ENCODE measurements around the gene HAPLN2. TPM values are rescaled to one million over a fixed set of nuclear protein-coding genes. Genes with fewer than 3 reads are reported as not detected.

The HAPLN2 gene
- polyA plus RNA-seq, 1 donor: 0.16 TPM

- Histone ChIP-seq H3K27me3 (ENCODE audit: control insufficient read depth, insufficient read depth, low read length) (peaks cover 22% of the 10 kb centered on the region), H3K27ac (ENCODE audit: low read length) (no peak overlapping the region), H3K36me3 (ENCODE audit: control insufficient read depth, insufficient read depth, low read length) (no peaks in the 10 kb centered on the region), H3K4me1 (ENCODE audit: control insufficient read depth, insufficient read depth, low read length) (peaks cover 26% of the 10 kb centered on the region), H3K9me3 (ENCODE audit: control insufficient read depth, low read depth, low read length) (peaks cover 2% of the 10 kb centered on the region), H3K4me3 (ENCODE audit: low read length) (no peak overlapping the region)
- WGBS (ENCODE audit: insufficient coverage, low lambda C conversion rate): no CpG with 5 or more reads among the region's 2 CpGs
- no peak for DNase-seq
Measured at GRCh38 chr1:156655151-156655903, 36.1 kb downstream of the HAPLN2 start.

GRCh38 chr1:156655904-156656516 lies 36.8 kb downstream of the HAPLN2 start:
- H3K27me3 ChIP-seq (ENCODE audit: control insufficient read depth, insufficient read depth, low read length): peaks cover 22% of the 10 kb centered on the region
- H3K9me3 ChIP-seq (ENCODE audit: control insufficient read depth, low read depth, low read length): peaks cover 2% of the 10 kb centered on the region
- H3K36me3 ChIP-seq (ENCODE audit: control insufficient read depth, insufficient read depth, low read length): no peaks in the 10 kb centered on the region
- no peak overlapping the region for H3K4me3 ChIP-seq (ENCODE audit: low read length)
- no peak for DNase-seq
- no peak overlapping the region for H3K27ac ChIP-seq (ENCODE audit: low read length)
- WGBS (ENCODE audit: insufficient coverage, low lambda C conversion rate): no CpG with 5 or more reads among the region's 9 CpGs
- H3K4me1 ChIP-seq (ENCODE audit: control insufficient read depth, insufficient read depth, low read length): peaks cover 33% of the 10 kb centered on the region

GRCh38 chr1:156656806-156657740 lies 37.9 kb downstream of the HAPLN2 start:
- Histone ChIP-seq H3K4me3 (ENCODE audit: low read length) (peak overlapping the region; percentile 17), H3K27ac (ENCODE audit: low read length) (no peak overlapping the region), H3K27me3 (ENCODE audit: control insufficient read depth, insufficient read depth, low read length) (peaks cover 22% of the 10 kb centered on the region), H3K4me1 (ENCODE audit: control insufficient read depth, insufficient read depth, low read length) (peaks cover 40% of the 10 kb centered on the region), H3K9me3 (ENCODE audit: control insufficient read depth, low read depth, low read length) (peaks cover 2% of the 10 kb centered on the region), H3K36me3 (ENCODE audit: control insufficient read depth, insufficient read depth, low read length) (no peaks in the 10 kb centered on the region)
- DNase-seq: peak in 1 of 2 donors; percentile 63
- WGBS (ENCODE audit: insufficient coverage, low lambda C conversion rate): 0% methylated on average over 4 of the region's 54 CpGs

GRCh38 chr1:156657741-156658319 lies 38.6 kb downstream of the HAPLN2 start:
- Histone ChIP-seq H3K27me3 (ENCODE audit: control insufficient read depth, insufficient read depth, low read length) (peaks cover 22% of the 10 kb centered on the region), H3K4me3 (ENCODE audit: low read length) (no peak overlapping the region), H3K9me3 (ENCODE audit: control insufficient read depth, low read depth, low read length) (peaks cover 2% of the 10 kb centered on the region), H3K4me1 (ENCODE audit: control insufficient read depth, insufficient read depth, low read length) (peaks cover 47% of the 10 kb centered on the region), H3K27ac (ENCODE audit: low read length) (no peak overlapping the region), H3K36me3 (ENCODE audit: control insufficient read depth, insufficient read depth, low read length) (no peaks in the 10 kb centered on the region)
- no peak for DNase-seq
- no CpG with 5 or more reads among the region's 15 CpGs for WGBS (ENCODE audit: insufficient coverage, low lambda C conversion rate)

GRCh38 chr1:156658496-156658895 lies 39.3 kb downstream of the HAPLN2 start:
- DNase-seq: no peak
- Histone ChIP-seq H3K4me1 (ENCODE audit: control insufficient read depth, insufficient read depth, low read length) (peaks cover 54% of the 10 kb centered on the region), H3K27me3 (ENCODE audit: control insufficient read depth, insufficient read depth, low read length) (peaks cover 22% of the 10 kb centered on the region), H3K9me3 (ENCODE audit: control insufficient read depth, low read depth, low read length) (peaks cover 2% of the 10 kb centered on the region), H3K27ac (ENCODE audit: low read length) (no peak overlapping the region), H3K4me3 (ENCODE audit: low read length) (no peak overlapping the region), H3K36me3 (ENCODE audit: control insufficient read depth, insufficient read depth, low read length) (no peaks in the 10 kb centered on the region)
- WGBS (ENCODE audit: insufficient coverage, low lambda C conversion rate): no CpG with 5 or more reads among the region's 14 CpGs

GRCh38 chr1:156658945-156659574 lies 39.8 kb downstream of the HAPLN2 start:
- H3K27me3 ChIP-seq (ENCODE audit: control insufficient read depth, insufficient read depth, low read length): peaks cover 22% of the 10 kb centered on the region
- H3K36me3 ChIP-seq (ENCODE audit: control insufficient read depth, insufficient read depth, low read length): no peaks in the 10 kb centered on the region
- WGBS (ENCODE audit: insufficient coverage, low lambda C conversion rate): no CpG with 5 or more reads among the region's 10 CpGs
- H3K9me3 ChIP-seq (ENCODE audit: control insufficient read depth, low read depth, low read length): peaks cover 2% of the 10 kb centered on the region
- H3K4me1 ChIP-seq (ENCODE audit: control insufficient read depth, insufficient read depth, low read length): peaks cover 58% of the 10 kb centered on the region
- no peak overlapping the region for H3K4me3 ChIP-seq (ENCODE audit: low read length)
- DNase-seq: no peak
- no peak overlapping the region for H3K27ac ChIP-seq (ENCODE audit: low read length)

GRCh38 chr1:156659661-156659987 lies 40.4 kb downstream of the HAPLN2 start:
- Histone ChIP-seq H3K27ac (ENCODE audit: low read length) (no peak overlapping the region), H3K36me3 (ENCODE audit: control insufficient read depth, insufficient read depth, low read length) (no peaks in the 10 kb centered on the region)
- no peak for DNase-seq

GRCh38 chr1:156659988-156660751 lies 41.0 kb downstream of the HAPLN2 start:
- H3K27ac ChIP-seq (ENCODE audit: low read length): peak overlapping the region; percentile 75
- H3K27me3 ChIP-seq (ENCODE audit: control insufficient read depth, insufficient read depth, low read length): peaks cover 17% of the 10 kb centered on the region
- no peaks in the 10 kb centered on the region for H3K36me3 ChIP-seq (ENCODE audit: control insufficient read depth, insufficient read depth, low read length)
- H3K4me3 ChIP-seq (ENCODE audit: low read length): peak overlapping the region; percentile 30
- H3K9me3 ChIP-seq (ENCODE audit: control insufficient read depth, low read depth, low read length): peaks cover 2% of the 10 kb centered on the region
- peak; percentile 89 to 95 for DNase-seq
- WGBS (ENCODE audit: insufficient coverage, low lambda C conversion rate): no CpG with 5 or more reads among the region's 38 CpGs
- peaks cover 69% of the 10 kb centered on the region for H3K4me1 ChIP-seq (ENCODE audit: control insufficient read depth, insufficient read depth, low read length)

More at GRCh38 chr1:156659661-156659987, 40.4 kb downstream of the HAPLN2 start:
- Histone ChIP-seq H3K27me3 (ENCODE audit: control insufficient read depth, insufficient read depth, low read length) (peaks cover 17% of the 10 kb centered on the region), H3K4me3 (ENCODE audit: low read length) (no peak overlapping the region), H3K9me3 (ENCODE audit: control insufficient read depth, low read depth, low read length) (peaks cover 2% of the 10 kb centered on the region), H3K4me1 (ENCODE audit: control insufficient read depth, insufficient read depth, low read length) (peaks cover 64% of the 10 kb centered on the region)
- no CpG with 5 or more reads among the region's 6 CpGs for WGBS (ENCODE audit: insufficient coverage, low lambda C conversion rate)

- H3K4me3 ChIP-seq (ENCODE audit: low read length): peak overlapping the region; percentile 30
- H3K36me3 ChIP-seq (ENCODE audit: control insufficient read depth, insufficient read depth, low read length): no peaks in the 10 kb centered on the region
- peaks cover 75% of the 10 kb centered on the region for H3K4me1 ChIP-seq (ENCODE audit: control insufficient read depth, insufficient read depth, low read length)
- DNase-seq: no peak
- peaks cover 2% of the 10 kb centered on the region for H3K9me3 ChIP-seq (ENCODE audit: control insufficient read depth, low read depth, low read length)
- H3K27ac ChIP-seq (ENCODE audit: low read length): peak overlapping the region; percentile 75
- WGBS (ENCODE audit: insufficient coverage, low lambda C conversion rate): no CpG with 5 or more reads among the region's 2 CpGs
- peaks cover 16% of the 10 kb centered on the region for H3K27me3 ChIP-seq (ENCODE audit: control insufficient read depth, insufficient read depth, low read length)
Measured at GRCh38 chr1:156660752-156661112, 41.5 kb downstream of the HAPLN2 start.

Measured in large intestine (tissue), 3 donors.